Prostate gland (tissue), 2 donors: ENCODE results near the gene ORC5. TPM values are rescaled to one million over a fixed set of nuclear protein-coding genes. Genes with fewer than 3 reads are reported as not detected.

Experiments
- DNase-seq: peaks from one replicate; pipeline ENCODE4 v3.0.0-alpha.2; 2019; ENCODE audit warnings: low spot score
- H3K27ac ChIP-seq, 2 donors: fragments of 200-600 bp; sonication (generic); 2 replicates each; pipeline ENCODE4 v1.5.1; 2017 to 2019
- H3K27me3 ChIP-seq: fragments of 200-600 bp; sonication (generic); replicated peaks from 2 replicates; pipeline ENCODE4 v1.5.1; 2019; ENCODE audit not compliant: insufficient read depth
- H3K36me3 ChIP-seq, 2 donors: fragments of 200-600 bp; sonication (generic); 1 replicate in 1 of 2; 2 replicates in 1 of 2; pipeline versions ENCODE4 v1.5.1 to v1.8.1; 2017 to 2019
- H3K4me1 ChIP-seq: fragments of 200-600 bp; sonication (generic); replicated peaks from 2 replicates; pipeline ENCODE4 v1.5.1; 2019
- H3K4me3 ChIP-seq, 2 donors: fragments of 200-600 bp; sonication (generic); 2 replicates each; pipeline ENCODE4 v1.5.1; 2017 to 2019
- H3K9me3 ChIP-seq: fragments of 200-600 bp; sonication (generic); 2 replicates; pipeline ENCODE4 v1.5.1; 2017
- CTCF ChIP-seq, 4 experiments: fragments of 200-600 bp in 2 of 4; fragments of 450-650 bp in 2 of 4; sonication (generic) in 2 of 4; IDR thresholded peaks; 1 replicate in 3 of 4; 2 replicates in 1 of 4; pipeline ENCODE4 v1.5.1; 2016 to 2019; ENCODE audit warnings: antibody characterized with exemption in 4 of 4, mild to moderate bottlenecking in 2 of 4, moderate library complexity in 2 of 4
- POLR2A ChIP-seq: fragments of 450-650 bp; IDR thresholded peaks from one replicate; pipeline ENCODE4 v1.6.1; 2016; ENCODE audit warnings: antibody characterized with exemption, mild to moderate bottlenecking
- POLR2AphosphoS5 ChIP-seq: sonication (generic); formaldehyde crosslinking; IDR thresholded peaks from one replicate; pipeline ENCODE4 v1.6.1; 2017; ENCODE audit warnings: antibody characterized with exemption
- WGBS: methylation state at CpG from one replicate; pipeline ENCODE4 v1.1.5; 2018; 5-methylcytosine and 5-hydroxymethylcytosine counted together
- intact Hi-C: fragments of 100-400 bp; cut with DNase I; formaldehyde crosslinking; loops from one replicate; pipeline ENCODE4 v1.14.2; 2022
- total RNA-seq, 2 donors: library from RNA; depleted of rRNA; stranded (reverse); fragments of >200 nt; gene quantifications; one replicate each; pipeline ENCODE4 v1.1.0, GENCODE V29; 2016

Gene ORC5
- total RNA-seq, 2 donors from 2014 or later = 31.6 to 50.5 TPM

GRCh38 chr7:104160375-104160774, 47.4 kb downstream of the ORC5 start:
- no peaks in the 10 kb centered on the region for H3K36me3 ChIP-seq
- no peak for DNase-seq
- TF ChIP-seq POLR2A (no peak), CTCF (IDR thresholded peaks at IDR 0.05) (peak in 1 of 4 experiments; percentile 36)
- H3K9me3 ChIP-seq = no peaks in the 10 kb centered on the region
- H3K4me3 ChIP-seq = no peak overlapping the region
- no peaks in the 10 kb centered on the region for H3K27me3 ChIP-seq
- intact Hi-C loops = no loop called here
- no peaks in the 10 kb centered on the region for H3K4me1 ChIP-seq
- H3K27ac ChIP-seq = no peak overlapping the region

- Histone ChIP-seq H3K4me1 (no peaks in the 10 kb centered on the region), H3K36me3 (no peaks in the 10 kb centered on the region), H3K4me3 (no peak overlapping the region), H3K27me3 (no peaks in the 10 kb centered on the region), H3K27ac (no peak overlapping the region), H3K9me3 (no peaks in the 10 kb centered on the region)
- no peak for TF ChIP-seq POLR2AphosphoS5
- TF ChIP-seq CTCF (IDR thresholded peaks at IDR 0.05) = peak in 3 of 4 experiments; percentile 37 to 52 (median 43)
- no peak for TF ChIP-seq POLR2A
- intact Hi-C loops = loop anchor here (10.0 kb wide), 1 partner anchor 632 kb away; no protein-coding TSS in a partner anchor
- 23% methylated on average over 2 of the region's 2 CpGs for WGBS
- DNase-seq = no peak
Observed at GRCh38 chr7:104156842-104157277, 51.0 kb downstream of the ORC5 start.

- Histone ChIP-seq H3K27ac (no peak overlapping the region), H3K9me3 (no peaks in the 10 kb centered on the region), H3K36me3 (no peaks in the 10 kb centered on the region), H3K4me3 (no peak overlapping the region), H3K27me3 (no peaks in the 10 kb centered on the region), H3K4me1 (no peaks in the 10 kb centered on the region)
- no peak for DNase-seq
- TF ChIP-seq POLR2A (no peak), CTCF (IDR thresholded peaks at IDR 0.05) (no peak), POLR2AphosphoS5 (no peak)
- intact Hi-C loops = loop anchor here (5.0 to 10.0 kb wide), 2 partner anchors 581 to 628 kb away; no protein-coding TSS in a partner anchor
- WGBS = 69% methylated on average over 4 of the region's 4 CpGs
Observed at GRCh38 chr7:104153287-104153686, 54.5 kb downstream of the ORC5 start.

- Histone ChIP-seq H3K36me3 (no peaks in the 10 kb centered on the region), H3K4me1 (no peaks in the 10 kb centered on the region), H3K4me3 (no peak overlapping the region), H3K27ac (no peak overlapping the region), H3K27me3 (no peaks in the 10 kb centered on the region), H3K9me3 (no peaks in the 10 kb centered on the region)
- no peak for DNase-seq
- intact Hi-C loops = loop anchor here (5.0 to 10.0 kb wide), 2 partner anchors 580 to 628 kb away; no protein-coding TSS in a partner anchor
- 41% methylated on average over 1 of the region's 1 CpG for WGBS
- TF ChIP-seq CTCF (IDR thresholded peaks at IDR 0.05) = no peak
- TF ChIP-seq POLR2AphosphoS5 = no peak
- TF ChIP-seq POLR2A = no peak
Observed at GRCh38 chr7:104152468-104152867, 55.3 kb downstream of the ORC5 start.

- Histone ChIP-seq H3K9me3 (no peaks in the 10 kb centered on the region), H3K36me3 (no peaks in the 10 kb centered on the region), H3K27ac (no peak overlapping the region), H3K4me3 (no peak overlapping the region), H3K4me1 (no peaks in the 10 kb centered on the region), H3K27me3 (no peaks in the 10 kb centered on the region)
- WGBS = 64% methylated on average over 1 of the region's 1 CpG
- TF ChIP-seq CTCF (IDR thresholded peaks at IDR 0.05) (no peak), POLR2A (no peak), POLR2AphosphoS5 (no peak)
- intact Hi-C loops = loop anchor here (5.0 to 10.0 kb wide), 2 partner anchors 578 to 626 kb away; no protein-coding TSS in a partner anchor
- DNase-seq = no peak
Observed at GRCh38 chr7:104150470-104150869, 57.3 kb downstream of the ORC5 start.
